Measurements from ENCODE around the gene TSPAN5. TPM values are rescaled to one million over a fixed set of nuclear protein-coding genes. Genes with fewer than 3 reads are reported as not detected.

Gene TSPAN5
- total RNA-seq, 3 donors from 2014 or later (not counting 1 experiment from before 2014, with no cell fraction given) = 6.8 to 13.7 (median 11.4) TPM

GRCh38 chr4:98542011-98542410, 116.4 kb downstream of the TSPAN5 start:
- Mint-ChIP-seq H3K9me3 (no peaks in the 10 kb centered on the region), H3K27ac (no peak overlapping the region), H3K27me3 (ENCODE audit: low read depth in 2 of 2) (no peaks in the 10 kb centered on the region), H3K4me1 (peaks cover 0 to 40% of the 10 kb centered on the region in 2 donors), H3K36me3 (no peaks in the 10 kb centered on the region), H3K4me3 (no peak overlapping the region)
- ATAC-seq (no peak), DNase-seq (no peak)
- Histone ChIP-seq H3K4me1 (ENCODE audit: control insufficient read depth, insufficient read depth, low read length) (peaks cover 9% of the 10 kb centered on the region), H3K27ac (ENCODE audit: low read length) (no peak overlapping the region), H3K4me3 (ENCODE audit: low read length) (no peak overlapping the region), H3K9me3 (ENCODE audit: control insufficient read depth, insufficient read depth, low read length) (no peaks in the 10 kb centered on the region), H3K36me3 (ENCODE audit: control insufficient read depth, insufficient read depth, low read length) (no peaks in the 10 kb centered on the region), H3K27me3 (ENCODE audit: control insufficient read depth, insufficient read depth, low read length) (no peaks in the 10 kb centered on the region)
- no peak for TF ChIP-seq CTCF (IDR thresholded peaks at IDR 0.05)
- intact Hi-C loops (cut with micrococcal nuclease) = no loop called here
- 100% methylated on average over 1 of the region's 2 CpGs for WGBS (ENCODE audit: insufficient coverage)

- H3K36me3 Mint-ChIP-seq = no peaks in the 10 kb centered on the region
- no peaks in the 10 kb centered on the region for H3K27me3 Mint-ChIP-seq (ENCODE audit: low read depth in 2 of 2)
- Histone ChIP-seq H3K9me3 (ENCODE audit: control insufficient read depth, insufficient read depth, low read length) (no peaks in the 10 kb centered on the region), H3K4me3 (ENCODE audit: low read length) (no peak overlapping the region), H3K27me3 (ENCODE audit: control insufficient read depth, insufficient read depth, low read length) (no peaks in the 10 kb centered on the region), H3K4me1 (ENCODE audit: control insufficient read depth, insufficient read depth, low read length) (peaks cover 9% of the 10 kb centered on the region), H3K36me3 (ENCODE audit: control insufficient read depth, insufficient read depth, low read length) (no peaks in the 10 kb centered on the region), H3K27ac (ENCODE audit: low read length) (no peak overlapping the region)
- H3K4me1 Mint-ChIP-seq = peaks cover 0 to 40% of the 10 kb centered on the region in 2 donors
- intact Hi-C loops (cut with micrococcal nuclease) = no loop called here
- WGBS (ENCODE audit: insufficient coverage) = 93% methylated on average over 3 of the region's 4 CpGs
- ATAC-seq (no peak), DNase-seq (no peak)
- no peak overlapping the region for H3K27ac Mint-ChIP-seq
- no peak overlapping the region for H3K4me3 Mint-ChIP-seq
- H3K9me3 Mint-ChIP-seq = no peaks in the 10 kb centered on the region
- no peak for TF ChIP-seq CTCF (IDR thresholded peaks at IDR 0.05)
These were observed 117.6 kb downstream of the TSPAN5 start for GRCh38 chr4:98540803-98541202.

- 99% methylated on average over 5 of the region's 5 CpGs for WGBS (ENCODE audit: insufficient coverage)
- peaks cover 5% of the 10 kb centered on the region for H3K4me1 ChIP-seq (ENCODE audit: control insufficient read depth, insufficient read depth, low read length)
- H3K36me3 ChIP-seq (ENCODE audit: control insufficient read depth, insufficient read depth, low read length) = no peaks in the 10 kb centered on the region
- TF ChIP-seq CTCF (IDR thresholded peaks at IDR 0.05) = no peak
- Mint-ChIP-seq H3K4me1 (peaks cover 2 to 36% of the 10 kb centered on the region in 2 donors), H3K9me3 (no peaks in the 10 kb centered on the region), H3K27me3 (ENCODE audit: low read depth in 2 of 2) (no peaks in the 10 kb centered on the region), H3K36me3 (no peaks in the 10 kb centered on the region), H3K4me3 (no peak overlapping the region), H3K27ac (no peak overlapping the region)
- intact Hi-C loops (cut with micrococcal nuclease) = no loop called here
- no peaks in the 10 kb centered on the region for H3K9me3 ChIP-seq (ENCODE audit: control insufficient read depth, insufficient read depth, low read length)
- no peaks in the 10 kb centered on the region for H3K27me3 ChIP-seq (ENCODE audit: control insufficient read depth, insufficient read depth, low read length)
- no peak overlapping the region for H3K27ac ChIP-seq (ENCODE audit: low read length)
- no peak overlapping the region for H3K4me3 ChIP-seq (ENCODE audit: low read length)
- DNase-seq (no peak), ATAC-seq (no peak)
These were observed 118.7 kb downstream of the TSPAN5 start for GRCh38 chr4:98539741-98540140.

- H3K4me3 ChIP-seq (ENCODE audit: low read length) = no peak overlapping the region
- Mint-ChIP-seq H3K27me3 (ENCODE audit: low read depth in 2 of 2) (no peaks in the 10 kb centered on the region), H3K4me1 (peaks cover 6 to 36% of the 10 kb centered on the region in 2 donors), H3K27ac (no peak overlapping the region), H3K4me3 (no peak overlapping the region), H3K9me3 (no peaks in the 10 kb centered on the region), H3K36me3 (no peaks in the 10 kb centered on the region)
- no peak overlapping the region for H3K27ac ChIP-seq (ENCODE audit: low read length)
- H3K4me1 ChIP-seq (ENCODE audit: control insufficient read depth, insufficient read depth, low read length) = peaks cover 2% of the 10 kb centered on the region
- intact Hi-C loops (cut with micrococcal nuclease) = no loop called here
- no peak for DNase-seq
- TF ChIP-seq CTCF (IDR thresholded peaks at IDR 0.05) = no peak
- no peaks in the 10 kb centered on the region for H3K27me3 ChIP-seq (ENCODE audit: control insufficient read depth, insufficient read depth, low read length)
- H3K9me3 ChIP-seq (ENCODE audit: control insufficient read depth, insufficient read depth, low read length) = no peaks in the 10 kb centered on the region
- ATAC-seq = no peak
- 100% methylated on average over 1 of the region's 1 CpG for WGBS (ENCODE audit: insufficient coverage)
- H3K36me3 ChIP-seq (ENCODE audit: control insufficient read depth, insufficient read depth, low read length) = no peaks in the 10 kb centered on the region
These were observed 119.1 kb downstream of the TSPAN5 start for GRCh38 chr4:98539299-98539698.

Data from natural killer cell (primary cell).